CD4-positive, CD25-positive, alpha-beta regulatory T cell (primary cell): Measurements from ENCODE around the gene NCAN. TPM values are rescaled to one million over a fixed set of nuclear protein-coding genes. Genes with fewer than 3 reads are reported as not detected.

Experiments used
- ATAC-seq, 2 donors: fragments of 150-1000 bp; cut with Tn5 transposase; one replicate each; pipeline ENCODE4 v1.10.0; 2021; ENCODE audit warnings: low read depth in 2 of 2, moderate number of reproducible peaks in 2 of 2, moderate library complexity in 1 of 2
- DNase-seq, 3 donors: peaks; one replicate each; pipeline versions ENCODE4 v3.0.0 to v3.0.0-alpha.2; 2012 to 2022; ENCODE audit warnings: mixed read lengths in 1 of 3
- H3K27ac ChIP-seq: one replicate; pipeline ENCODE4 v1.7.0; 2013; ENCODE audit warnings: mild to moderate bottlenecking, low read length; ENCODE audit not compliant: insufficient read depth, poor library complexity, severe bottlenecking
- H3K27me3 ChIP-seq: one replicate; pipeline ENCODE4 v1.7.0; 2013; ENCODE audit warnings: low read length; ENCODE audit not compliant: control insufficient read depth, insufficient read depth
- H3K36me3 ChIP-seq: one replicate; pipeline ENCODE4 v1.7.0; 2013; ENCODE audit warnings: mild to moderate bottlenecking, low read length, moderate library complexity; ENCODE audit not compliant: control insufficient read depth, insufficient read depth
- H3K4me1 ChIP-seq: 2 replicates; pipeline ENCODE4 v1.7.0; 2013; ENCODE audit warnings: mild to moderate bottlenecking, low read length; ENCODE audit not compliant: insufficient read depth, control insufficient read depth, poor library complexity, severe bottlenecking
- H3K4me3 ChIP-seq: one replicate; pipeline ENCODE4 v1.7.0; 2013; ENCODE audit warnings: low read depth, mild to moderate bottlenecking, low read length, moderate library complexity
- H3K9me3 ChIP-seq, 2 experiments: 1 replicate in 1 of 2; 2 replicates in 1 of 2; pipeline ENCODE4 v1.7.0; 2013; ENCODE audit warnings: low read length in 2 of 2, mild to moderate bottlenecking in 1 of 2, moderate library complexity in 1 of 2; ENCODE audit not compliant: control insufficient read depth in 2 of 2
- H3K27ac Mint-ChIP-seq, 3 donors: one replicate each; pipeline ENCODE4 v1.8.0; 2020 to 2022; ENCODE audit warnings: mild to moderate bottlenecking in 3 of 3, mixed read lengths in 3 of 3, moderate library complexity in 2 of 3
- H3K27me3 Mint-ChIP-seq: one replicate; pipeline ENCODE4 v1.8.0; 2022; ENCODE audit warnings: mild to moderate bottlenecking, mixed read lengths
- H3K36me3 Mint-ChIP-seq: one replicate; pipeline ENCODE4 v1.8.0; 2020; ENCODE audit warnings: mixed read lengths
- H3K4me1 Mint-ChIP-seq, 4 donors: one replicate each; pipeline ENCODE4 v1.8.0; 2020 to 2022; ENCODE audit warnings: mixed read lengths in 4 of 4, mild to moderate bottlenecking in 1 of 4
- H3K4me3 Mint-ChIP-seq, 4 donors: one replicate each; pipeline ENCODE4 v1.8.0; 2020 to 2022; ENCODE audit warnings: mild to moderate bottlenecking in 4 of 4, mixed read lengths in 4 of 4, moderate library complexity in 3 of 4
- H3K9me3 Mint-ChIP-seq, 7 donors: one replicate each; pipeline ENCODE4 v1.8.0; 2020 to 2022; ENCODE audit warnings: mixed read lengths in 7 of 7, mild to moderate bottlenecking in 3 of 7, moderate library complexity in 2 of 7
- polyA plus RNA-seq, 4 donors: library from polyadenylated mRNA; unstranded; fragments of 300-500 nt; fragmentation: Illumina TruSeq; gene quantifications; one replicate each; pipeline ENCODE4 v1.2.3, GENCODE V29; 2021
- total RNA-seq: library from RNA; stranded (reverse); gene quantifications from one replicate; pipeline ENCODE4 v1.2.3, GENCODE V29; 2022

Gene NCAN
- total and polyA plus RNA-seq, 5 donors from 2014 or later: not detected

GRCh38 chr19:19257836-19258588, 46.3 kb downstream of the NCAN start:
- Histone ChIP-seq H3K36me3 (no peaks in the 10 kb centered on the region), H3K27me3 (peaks cover 5% of the 10 kb centered on the region), H3K27ac (no peak overlapping the region), H3K4me1 (peaks cover 11% of the 10 kb centered on the region), H3K4me3 (no peak overlapping the region), H3K9me3 (no peaks in the 10 kb centered on the region)
- Mint-ChIP-seq H3K27ac (no peak overlapping the region), H3K4me3 (no peak overlapping the region), H3K36me3 (no peaks in the 10 kb centered on the region), H3K4me1 (peaks cover 0 to 12% (median 2%) of the 10 kb centered on the region in 4 donors), H3K27me3 (peaks cover 39% of the 10 kb centered on the region), H3K9me3 (peaks cover 0 to 3% (median 0%) of the 10 kb centered on the region in 7 donors)
- no peak for ATAC-seq
- no peak for DNase-seq

GRCh38 chr19:19258589-19259338, 47.0 kb downstream of the NCAN start:
- Mint-ChIP-seq H3K27me3 (peaks cover 38% of the 10 kb centered on the region), H3K4me1 (peaks cover 0 to 12% (median 2%) of the 10 kb centered on the region in 4 donors), H3K9me3 (peaks cover 0 to 3% (median 0%) of the 10 kb centered on the region in 7 donors), H3K4me3 (no peak overlapping the region), H3K36me3 (no peaks in the 10 kb centered on the region), H3K27ac (no peak overlapping the region)
- Histone ChIP-seq H3K4me3 (no peak overlapping the region), H3K9me3 (no peaks in the 10 kb centered on the region), H3K27me3 (peaks cover 5% of the 10 kb centered on the region), H3K4me1 (peaks cover 11% of the 10 kb centered on the region), H3K36me3 (no peaks in the 10 kb centered on the region), H3K27ac (no peak overlapping the region)
- DNase-seq (no peak), ATAC-seq (no peak)

GRCh38 chr19:19259741-19260140, 48.0 kb downstream of the NCAN start:
- Histone ChIP-seq H3K9me3 (no peaks in the 10 kb centered on the region), H3K27me3 (peaks cover 5% of the 10 kb centered on the region), H3K27ac (no peak overlapping the region), H3K4me3 (no peak overlapping the region), H3K36me3 (no peaks in the 10 kb centered on the region), H3K4me1 (peaks cover 11% of the 10 kb centered on the region)
- Mint-ChIP-seq H3K36me3 (no peaks in the 10 kb centered on the region), H3K27ac (no peak overlapping the region), H3K4me3 (peak overlapping the region in 1 of 4 donors; percentile 15), H3K4me1 (peaks cover 0 to 12% (median 2%) of the 10 kb centered on the region in 4 donors), H3K9me3 (peaks cover 0 to 3% (median 0%) of the 10 kb centered on the region in 7 donors), H3K27me3 (peaks cover 38% of the 10 kb centered on the region)
- DNase-seq (no peak), ATAC-seq (no peak)

GRCh38 chr19:19260417-19261214, 48.9 kb downstream of the NCAN start:
- no peak overlapping the region for H3K27ac ChIP-seq
- DNase-seq (no peak), ATAC-seq (peak in 1 of 2 donors; percentile 12)
- H3K27me3 ChIP-seq: peaks cover 5% of the 10 kb centered on the region
- Mint-ChIP-seq H3K36me3 (no peaks in the 10 kb centered on the region), H3K4me3 (peak overlapping the region in 2 of 4 donors; percentile 28 to 63), H3K27me3 (peaks cover 44% of the 10 kb centered on the region), H3K9me3 (peaks cover 0 to 3% (median 0%) of the 10 kb centered on the region in 7 donors), H3K27ac (no peak overlapping the region), H3K4me1 (peaks cover 0 to 12% (median 2%) of the 10 kb centered on the region in 4 donors)
- peaks cover 11% of the 10 kb centered on the region for H3K4me1 ChIP-seq
- H3K4me3 ChIP-seq: no peak overlapping the region
- H3K9me3 ChIP-seq: no peaks in the 10 kb centered on the region
- H3K36me3 ChIP-seq: no peaks in the 10 kb centered on the region

- no peaks in the 10 kb centered on the region for H3K36me3 Mint-ChIP-seq
- H3K4me1 Mint-ChIP-seq: peaks cover 0 to 12% (median 2%) of the 10 kb centered on the region in 4 donors
- DNase-seq (no peak), ATAC-seq (peak in 1 of 2 donors; percentile 27)
- peaks cover 47% of the 10 kb centered on the region for H3K27me3 Mint-ChIP-seq
- H3K9me3 Mint-ChIP-seq: peaks cover 0 to 3% (median 0%) of the 10 kb centered on the region in 7 donors
- peak overlapping the region in 1 of 3 donors; percentile 14 for H3K27ac Mint-ChIP-seq
- H3K27ac ChIP-seq: no peak overlapping the region
- peaks cover 11% of the 10 kb centered on the region for H3K4me1 ChIP-seq
- peaks cover 5% of the 10 kb centered on the region for H3K27me3 ChIP-seq
- H3K4me3 Mint-ChIP-seq: peak overlapping the region in 1 of 4 donors; percentile 68
- H3K4me3 ChIP-seq: no peak overlapping the region
- H3K36me3 ChIP-seq: no peaks in the 10 kb centered on the region
- no peaks in the 10 kb centered on the region for H3K9me3 ChIP-seq
Measured at GRCh38 chr19:19261350-19262189, 49.8 kb downstream of the NCAN start.

GRCh38 chr19:19262190-19263057, 50.7 kb downstream of the NCAN start:
- H3K36me3 Mint-ChIP-seq: no peaks in the 10 kb centered on the region
- no peaks in the 10 kb centered on the region for H3K36me3 ChIP-seq
- H3K4me1 Mint-ChIP-seq: peaks cover 0 to 12% (median 2%) of the 10 kb centered on the region in 4 donors
- peaks cover 11% of the 10 kb centered on the region for H3K4me1 ChIP-seq
- H3K27me3 Mint-ChIP-seq: peaks cover 47% of the 10 kb centered on the region
- no peak overlapping the region for H3K4me3 ChIP-seq
- H3K4me3 Mint-ChIP-seq: peak overlapping the region in 1 of 4 donors; percentile 68
- ATAC-seq: no peak
- H3K27ac Mint-ChIP-seq: peak overlapping the region in 1 of 3 donors; percentile 86
- no peaks in the 10 kb centered on the region for H3K9me3 ChIP-seq
- DNase-seq: no peak
- H3K27ac ChIP-seq: no peak overlapping the region
- H3K9me3 Mint-ChIP-seq: peaks cover 0 to 3% (median 0%) of the 10 kb centered on the region in 7 donors
- peaks cover 5% of the 10 kb centered on the region for H3K27me3 ChIP-seq
